ENCODE data around the gene NUP210L.
"Not testable (repeated sequence)": the region's sequence is repeated elsewhere in the genome, so short reads cannot be mapped to it uniquely, and the experiment has no call there.

Gene NUP210L

DNA sequence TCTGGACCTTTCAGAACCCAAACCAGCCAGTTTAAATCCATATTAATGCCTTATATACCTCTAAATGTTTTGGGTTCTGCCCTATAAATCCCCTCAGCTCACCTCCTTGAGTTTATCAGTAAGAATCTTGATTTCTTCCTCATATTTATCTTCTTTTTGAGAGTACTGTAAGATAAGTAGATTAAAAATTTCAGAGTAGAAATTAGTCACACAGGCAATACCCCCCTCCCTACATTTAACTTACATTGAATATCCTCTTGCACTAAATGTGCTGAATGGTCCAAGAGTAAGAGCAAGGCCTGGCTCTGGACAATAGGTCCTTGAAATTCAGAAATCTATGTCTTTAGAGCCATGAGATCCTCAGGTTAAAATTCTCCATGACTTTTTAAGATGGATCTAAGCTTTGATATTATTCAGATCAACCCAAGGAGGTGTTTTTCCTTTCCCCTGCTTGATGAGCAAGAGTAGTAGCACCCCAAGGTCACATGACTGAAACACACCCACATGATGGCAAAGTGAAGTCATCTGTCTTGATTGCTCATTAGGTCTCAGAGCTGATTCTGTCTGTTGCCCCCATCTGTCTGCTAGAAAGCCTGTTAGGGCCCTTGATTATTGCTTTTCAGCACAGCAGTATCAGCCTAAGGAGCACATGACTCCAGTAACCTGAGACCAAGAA is 15.8 kb upstream of the NUP210L start:
- no peak for DNase-seq (ENCODE audit: low spot score)

DNA sequence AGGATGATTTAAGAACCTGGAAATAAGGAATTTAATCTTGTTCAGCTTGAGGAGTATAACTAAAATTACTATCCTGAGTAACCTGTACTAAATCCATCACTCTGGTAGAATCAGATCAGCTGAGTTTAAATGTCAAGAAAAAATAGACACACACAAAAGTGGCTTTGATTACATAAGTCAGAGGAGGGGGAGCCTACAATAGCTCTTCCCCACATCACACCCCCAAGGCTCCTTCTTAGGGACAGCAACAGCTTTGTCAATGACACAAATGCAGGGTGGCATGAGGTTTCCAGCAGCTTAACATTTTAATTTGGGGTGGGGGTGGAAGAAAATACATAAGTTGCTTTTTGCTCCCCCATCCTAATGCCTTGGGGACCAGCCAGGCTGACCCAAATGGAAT is 12.6 kb upstream of the NUP210L start:
- DNase-seq (ENCODE audit: low spot score): no peak

DNA sequence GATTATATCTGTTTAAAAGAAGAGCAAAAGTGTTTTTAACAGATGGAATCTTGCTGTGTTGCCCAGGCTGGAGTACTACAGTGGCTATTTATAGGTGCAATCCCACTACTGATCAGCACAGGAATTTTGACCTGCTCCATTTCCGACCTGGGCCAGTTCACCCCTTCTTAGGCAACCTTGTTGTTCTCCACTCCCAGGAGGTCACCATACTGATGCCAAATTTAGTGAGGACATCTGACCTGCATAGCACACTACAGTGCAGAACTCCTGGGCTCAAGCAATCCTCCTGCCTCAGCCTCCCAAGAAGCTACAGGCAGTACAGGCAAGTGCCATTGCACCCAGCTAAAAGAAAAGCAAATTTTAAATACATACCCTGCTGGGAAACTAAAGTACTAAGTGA is 11.3 kb upstream of the NUP210L start:
- no peak for DNase-seq (ENCODE audit: low spot score)

DNA sequence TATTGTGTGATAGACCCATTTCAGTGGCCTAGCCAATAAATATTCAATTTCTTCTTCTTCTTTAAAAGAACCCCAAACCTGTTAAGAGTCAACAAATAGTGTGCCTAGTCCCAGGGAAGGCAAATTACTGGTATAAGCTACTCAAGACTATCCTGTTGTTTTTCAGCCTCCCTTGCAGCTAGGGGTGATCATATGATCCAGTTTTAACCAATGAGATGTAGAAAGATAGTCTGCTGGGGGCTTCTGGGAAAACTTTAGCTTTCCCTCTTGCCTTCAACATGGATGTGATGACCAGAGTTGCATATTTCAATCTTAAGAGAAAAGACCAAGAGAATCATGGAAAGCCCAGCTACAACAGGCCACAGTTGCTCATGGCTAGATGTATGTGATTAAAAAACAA is 4.7 kb upstream of the NUP210L start:
- DNase-seq (ENCODE audit: low spot score): no peak

DNA sequence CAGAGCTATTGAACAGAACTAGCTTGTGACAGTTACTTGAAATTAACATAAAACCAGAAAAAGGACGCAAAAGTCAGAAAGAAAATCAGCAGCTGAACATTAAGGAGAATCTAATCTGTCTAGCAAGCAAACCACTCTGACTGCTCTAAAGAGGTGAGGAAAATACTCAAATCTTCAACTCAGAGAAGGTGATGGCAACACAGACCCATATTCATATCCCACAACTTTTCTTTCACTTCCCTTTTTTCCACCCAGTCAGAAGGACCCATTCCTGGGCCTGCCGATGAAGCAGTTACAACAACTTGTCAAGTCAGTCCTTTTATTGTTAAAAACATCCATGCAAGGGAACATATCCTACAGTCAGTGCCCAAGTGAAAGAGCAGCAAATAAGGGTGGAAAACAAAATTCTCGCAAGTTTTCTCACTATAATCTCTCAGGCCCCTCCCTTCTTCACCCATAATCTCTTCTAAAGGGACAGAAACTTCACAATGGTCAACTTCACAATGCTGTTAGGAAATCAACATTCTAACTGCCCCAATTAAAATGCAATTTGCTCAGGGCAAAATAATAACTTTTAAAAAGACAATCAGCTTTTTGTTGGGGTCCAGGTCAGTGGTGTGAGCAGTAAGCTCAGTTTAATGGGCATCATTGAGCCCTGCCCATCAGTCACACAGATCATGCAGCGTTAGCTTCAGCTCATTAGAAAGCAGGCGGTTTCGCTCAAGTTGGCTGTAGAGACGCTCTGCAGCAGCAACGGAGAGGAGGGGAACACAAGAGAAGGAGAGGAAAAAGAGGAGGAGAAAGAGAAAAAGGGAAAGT is 3.6 kb upstream of the NUP210L start:
- no peak for DNase-seq (ENCODE audit: low spot score)

DNA sequence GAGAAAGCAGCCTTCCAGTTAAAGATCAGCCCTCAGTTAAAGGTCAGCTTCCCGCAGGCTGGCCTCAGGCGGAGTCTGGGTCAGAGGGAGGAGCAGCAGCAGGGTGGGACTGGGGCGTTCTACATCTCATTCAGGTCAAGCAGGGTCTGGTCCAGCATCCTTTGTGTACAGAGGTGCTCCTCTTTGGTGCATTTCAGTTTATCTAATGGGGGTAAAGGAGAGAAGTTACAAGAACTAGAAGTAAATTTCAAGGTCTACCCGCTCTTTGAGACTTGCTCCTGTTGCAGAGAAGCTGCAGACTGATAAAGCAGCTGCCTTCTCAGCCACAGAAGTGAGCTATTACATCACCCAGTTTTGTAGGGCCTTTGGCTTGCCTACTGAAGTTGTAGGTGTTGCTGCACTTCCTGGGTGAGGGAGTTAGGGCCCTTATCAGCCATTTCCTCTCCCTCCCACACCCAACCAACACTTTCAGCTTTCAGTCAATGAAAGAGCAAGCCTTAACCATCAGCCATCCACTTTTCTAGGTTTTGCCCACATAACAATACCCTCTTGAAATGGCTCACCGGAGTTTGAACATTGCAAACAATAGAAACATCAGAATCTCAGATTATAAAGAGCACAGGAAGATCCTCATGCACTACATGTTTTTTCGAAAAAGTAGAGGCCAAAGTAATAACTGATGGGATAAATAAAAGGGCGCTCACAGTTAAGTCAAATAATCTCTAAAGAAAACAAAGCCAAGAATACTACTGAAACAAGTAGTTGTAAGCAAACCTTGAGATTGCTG is 2.8 kb upstream of the NUP210L start:
- no peak for DNase-seq (ENCODE audit: low spot score)

DNA sequence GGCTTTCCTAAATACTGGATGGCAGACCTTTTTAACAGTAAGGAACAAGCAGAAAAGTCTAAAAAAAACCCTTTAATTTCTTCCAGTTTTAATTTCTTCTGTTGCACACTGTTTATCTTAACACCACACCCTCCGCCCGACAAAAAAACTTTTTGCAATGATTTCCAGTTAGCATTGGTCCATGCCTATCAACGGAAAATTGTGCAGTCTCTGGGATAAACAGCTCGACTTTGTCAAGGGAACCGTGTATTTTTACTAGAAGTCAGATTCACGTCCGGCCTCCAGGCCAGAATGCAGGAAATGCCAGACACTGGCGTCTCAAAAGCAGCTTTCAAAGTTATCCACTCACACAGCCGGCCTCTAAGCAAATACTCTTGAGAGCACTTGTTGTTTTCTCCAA is 378 bp upstream of the NUP210L start:
- peak; percentile 65 for DNase-seq (ENCODE audit: low spot score)

DNA sequence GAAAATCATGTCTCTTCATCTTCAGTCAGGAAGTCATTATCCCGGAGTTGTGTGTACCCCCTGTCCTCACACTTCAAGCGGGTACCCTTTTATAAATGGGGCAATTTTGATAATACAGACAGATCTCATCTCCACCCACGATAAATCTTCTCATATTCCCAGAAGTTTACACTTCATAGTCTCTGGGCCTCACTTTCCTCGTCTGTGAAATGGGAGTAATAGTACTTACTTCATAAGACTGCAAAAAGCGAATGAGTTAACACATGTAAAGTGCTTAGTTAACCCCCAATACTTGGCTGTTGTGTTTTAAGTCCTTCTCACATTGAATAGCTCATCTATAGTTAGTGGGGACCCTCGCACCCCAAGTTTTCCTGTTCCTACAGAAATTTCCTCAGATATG is 820 bp downstream of the NUP210L start:
- no peak for DNase-seq (ENCODE audit: low spot score)

DNA sequence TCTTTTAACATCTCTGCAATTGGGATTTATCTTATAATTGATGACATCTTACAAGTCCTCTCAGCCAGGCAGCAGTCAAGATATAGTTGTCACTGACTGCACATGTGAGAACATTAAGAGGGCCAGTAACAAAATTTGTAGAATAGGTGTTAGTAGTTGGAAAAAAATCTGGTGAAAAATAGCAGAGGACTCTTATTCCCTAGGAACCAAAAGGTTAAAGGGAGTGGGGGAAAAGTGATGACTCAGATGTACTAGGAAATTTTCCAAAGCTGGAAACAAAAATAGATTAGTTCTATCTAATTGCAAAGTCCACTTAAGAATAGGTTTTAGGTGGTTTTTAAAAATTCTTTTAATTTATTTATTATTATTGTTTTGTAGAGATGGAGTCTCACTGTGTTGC is 3.6 kb downstream of the NUP210L start:
- peak; percentile 34 for DNase-seq (ENCODE audit: low spot score)

DNA sequence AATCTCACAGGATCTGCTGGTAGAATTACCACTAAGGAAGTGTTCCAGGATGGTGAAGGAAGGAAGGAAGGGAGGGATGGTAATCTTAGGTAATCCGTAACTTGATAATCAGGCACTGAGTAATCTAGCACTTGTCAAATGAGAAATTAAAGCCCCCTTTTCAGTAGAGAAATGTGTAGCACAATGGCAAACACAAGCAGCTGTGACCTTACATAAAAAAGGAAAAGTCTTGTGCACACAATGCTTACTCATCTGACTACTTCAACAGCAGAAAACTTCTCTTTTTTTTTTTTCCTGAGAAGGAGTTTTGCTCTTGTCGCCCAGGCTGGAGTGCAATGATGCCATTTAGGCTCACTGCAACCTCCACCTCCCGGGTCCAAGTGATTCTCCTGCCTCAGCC is 6.1 kb downstream of the NUP210L start:
- DNase-seq (ENCODE audit: low spot score): no peak

DNA sequence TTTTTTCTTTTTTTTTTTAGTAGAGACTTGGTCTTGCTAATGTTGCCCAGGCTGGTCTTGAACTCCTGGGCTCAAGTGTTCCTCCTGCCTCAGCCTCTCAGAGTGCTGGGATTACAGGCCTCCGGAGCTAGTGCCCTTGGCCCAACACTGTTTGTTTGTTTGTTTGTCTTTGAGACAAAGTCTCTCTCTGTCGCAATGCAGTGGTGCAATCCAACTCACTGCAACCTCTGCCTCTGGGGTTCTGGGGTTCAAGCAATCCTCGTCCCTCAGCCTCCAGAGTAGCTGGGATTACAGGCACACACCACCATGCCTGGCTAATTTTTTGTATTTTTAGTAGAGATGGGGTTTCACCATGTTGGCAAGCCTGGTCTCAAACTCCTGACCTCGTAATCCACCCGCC is 7.4 kb downstream of the NUP210L start:
- DNase-seq (ENCODE audit: low spot score): not testable (repeated sequence)

DNA sequence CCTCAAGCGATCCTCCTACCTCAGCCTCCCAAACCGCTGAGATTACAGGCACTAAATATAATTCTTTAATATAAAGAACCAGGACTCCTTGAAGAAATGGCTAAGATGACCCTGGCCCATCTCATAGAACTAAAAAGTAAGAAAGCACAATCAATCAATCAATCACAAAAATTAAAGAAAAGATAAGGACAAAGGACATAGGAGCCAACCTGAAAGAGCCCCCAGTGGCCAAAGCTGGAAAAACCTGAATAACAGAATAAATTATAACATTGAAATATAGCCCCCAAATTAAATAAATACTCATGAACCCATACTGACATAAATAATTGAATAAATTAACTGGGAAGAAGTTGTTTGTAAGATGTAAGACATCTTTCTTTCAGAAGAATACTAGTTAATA is 8.9 kb downstream of the NUP210L start:
- no peak for DNase-seq (ENCODE audit: low spot score)

DNA sequence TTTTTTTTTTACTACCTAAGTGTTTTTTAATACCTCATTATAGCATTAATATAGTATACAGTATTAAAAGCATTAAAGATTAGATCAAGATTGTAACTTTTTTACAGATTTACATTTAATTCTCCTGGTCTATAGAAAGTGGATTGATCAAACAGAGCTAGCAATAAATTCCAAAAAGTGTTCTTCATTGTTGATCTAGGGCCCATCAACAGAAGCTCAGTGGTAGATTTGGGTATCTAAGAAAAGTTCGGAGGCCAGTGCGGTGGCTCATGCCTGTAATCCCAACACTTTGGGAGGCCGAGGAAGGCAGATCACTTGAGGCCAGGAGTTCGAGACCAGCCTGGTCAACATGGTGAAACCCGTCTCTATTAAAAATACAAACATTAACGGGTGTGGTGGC is 12.5 kb downstream of the NUP210L start:
- no peak for DNase-seq (ENCODE audit: low spot score)

DNA sequence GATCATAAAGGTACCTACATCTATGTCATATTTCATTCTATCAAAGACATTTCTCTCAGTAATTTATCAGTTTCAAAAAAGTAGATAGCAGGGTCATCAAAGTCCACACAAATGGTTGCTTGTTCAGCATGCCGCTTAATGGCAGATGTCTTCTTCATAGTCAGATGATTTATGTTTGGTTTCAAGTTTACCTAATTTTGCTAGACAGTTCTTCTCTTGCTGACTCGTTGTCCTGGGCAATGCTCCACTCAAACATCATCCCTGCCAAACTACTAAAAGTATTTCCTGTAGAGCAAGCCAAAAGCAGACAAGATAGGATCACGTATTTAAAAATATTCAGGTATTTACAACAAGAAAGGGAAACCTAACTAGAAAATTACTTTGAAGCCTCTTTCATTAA is 13.6 kb downstream of the NUP210L start:
- DNase-seq (ENCODE audit: low spot score): no peak

DNA sequence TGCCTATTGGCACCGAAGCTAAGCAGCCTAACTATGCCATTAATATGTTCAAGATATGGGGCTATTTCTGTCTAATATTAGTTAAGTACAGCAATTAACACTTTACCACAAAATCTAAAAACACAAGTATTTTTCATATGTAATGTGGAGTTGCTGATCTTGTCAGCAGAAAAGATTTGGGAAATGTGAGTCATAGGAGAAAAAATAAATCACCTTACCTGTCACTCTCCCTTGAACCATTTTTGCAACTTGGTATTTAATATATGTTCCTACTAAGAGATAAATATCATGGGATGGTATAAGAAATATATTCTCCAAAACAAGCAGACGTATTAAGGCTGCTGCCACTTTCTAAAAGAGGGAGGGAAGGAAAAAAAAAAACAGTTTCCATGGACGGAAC is 17.0 kb downstream of the NUP210L start:
- no peak for DNase-seq (ENCODE audit: low spot score)

DNA sequence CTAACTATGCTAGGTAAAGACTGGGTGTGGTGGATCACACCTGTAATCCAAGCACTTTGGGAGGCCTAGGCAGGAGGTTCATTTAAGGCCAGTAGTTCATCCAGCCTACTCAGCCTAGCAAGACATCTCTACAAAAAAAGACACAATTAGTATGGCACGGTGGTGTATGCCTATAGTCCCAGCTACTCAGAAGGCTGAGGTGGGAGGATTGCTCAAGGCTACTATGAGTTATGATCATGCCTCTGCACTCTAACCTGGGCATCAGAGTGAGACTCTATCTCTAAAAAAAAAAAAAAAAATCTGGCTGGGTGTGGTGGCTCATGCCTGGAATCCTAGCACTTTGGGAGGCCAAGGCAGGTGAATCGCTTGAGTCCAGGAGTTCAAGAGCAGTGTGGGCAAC is 21.6 kb downstream of the NUP210L start:
- DNase-seq (ENCODE audit: low spot score): no peak

DNA sequence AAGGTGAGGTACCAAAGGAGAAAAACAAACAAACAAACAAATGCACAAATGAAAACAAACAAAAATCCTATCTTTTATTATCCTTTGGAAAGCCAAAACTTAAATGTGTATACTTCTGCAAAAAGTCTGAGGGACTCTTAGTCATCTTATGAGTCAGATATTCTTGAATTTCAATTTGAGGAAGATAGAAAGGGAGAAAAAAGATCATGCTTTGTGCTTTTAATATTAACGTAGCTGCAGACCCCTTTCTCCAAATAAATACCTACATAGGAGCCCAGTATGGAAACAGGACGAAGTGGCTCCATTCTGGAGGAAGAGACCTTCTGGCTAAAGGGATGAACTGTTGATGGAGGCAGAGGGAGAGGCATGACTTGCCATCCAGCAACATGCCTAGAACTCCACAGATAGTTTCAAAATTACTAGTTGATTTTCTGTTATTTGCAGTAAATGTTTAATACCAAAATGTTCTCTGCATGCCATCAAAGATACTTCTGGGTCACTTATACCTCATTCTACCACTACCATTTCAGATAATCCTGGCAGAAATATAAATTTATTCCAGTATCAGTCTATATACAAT is 25.4 kb downstream of the NUP210L start:
- peak; percentile 21 for DNase-seq (ENCODE audit: low spot score)

DNA sequence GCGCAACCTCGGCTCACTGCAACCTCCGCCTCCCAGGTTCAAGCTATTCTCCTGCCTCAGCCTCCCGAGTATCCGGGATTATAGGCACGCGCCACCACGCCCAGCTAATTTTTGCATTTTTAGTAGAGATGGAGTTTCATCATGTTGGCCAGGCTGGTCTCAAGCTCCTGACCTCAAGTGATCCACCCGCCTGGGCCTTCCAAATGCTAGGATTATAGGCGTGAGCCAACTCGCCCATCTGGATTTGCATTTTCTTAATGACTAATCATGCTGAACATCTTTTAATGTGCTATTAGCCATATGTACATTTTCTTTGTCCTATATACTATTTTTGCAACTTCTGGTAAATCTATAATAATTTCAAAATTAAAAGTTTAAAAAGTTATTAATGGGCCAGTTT is 31.7 kb downstream of the NUP210L start:
- not testable (repeated sequence) for DNase-seq (ENCODE audit: low spot score)

DNA sequence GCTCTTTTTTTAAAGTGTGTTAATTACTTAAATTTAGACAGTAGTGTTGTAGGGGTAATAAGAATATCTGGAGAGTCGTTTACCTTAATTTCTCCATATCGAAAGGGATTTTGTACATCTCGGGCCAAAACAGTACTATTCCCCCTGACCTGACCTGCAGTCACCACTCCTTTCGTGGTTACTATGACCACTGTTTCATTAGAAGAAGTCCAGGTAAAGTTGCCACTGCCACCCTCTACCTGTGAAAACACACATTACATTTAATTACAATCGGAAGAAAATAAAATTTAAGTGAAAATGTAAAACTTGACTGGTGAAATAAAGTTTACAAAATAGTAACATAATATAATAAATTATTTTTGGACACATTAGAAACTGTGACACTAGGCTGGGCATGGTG is 37.2 kb downstream of the NUP210L start:
- DNase-seq (ENCODE audit: low spot score): no peak

DNA sequence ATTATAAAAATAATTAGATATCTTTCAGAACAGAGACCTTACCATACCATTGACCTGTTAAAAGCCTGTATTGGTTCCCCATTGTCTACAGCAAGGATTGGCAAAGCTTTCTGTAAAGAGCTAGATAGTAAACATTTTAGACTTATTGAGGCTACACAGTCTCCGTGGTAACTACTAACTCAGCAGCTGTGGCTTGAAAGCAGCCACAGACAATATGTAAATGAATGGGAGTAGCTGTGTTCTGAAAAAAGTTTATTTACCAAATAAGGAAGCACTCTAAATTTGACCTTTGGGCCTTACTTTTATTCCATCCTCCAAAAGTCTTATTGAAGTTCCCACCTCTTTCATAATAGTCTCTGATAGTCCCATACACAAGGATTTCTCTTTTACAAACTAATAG is 39.7 kb downstream of the NUP210L start:
- DNase-seq (ENCODE audit: low spot score): no peak

DNA sequence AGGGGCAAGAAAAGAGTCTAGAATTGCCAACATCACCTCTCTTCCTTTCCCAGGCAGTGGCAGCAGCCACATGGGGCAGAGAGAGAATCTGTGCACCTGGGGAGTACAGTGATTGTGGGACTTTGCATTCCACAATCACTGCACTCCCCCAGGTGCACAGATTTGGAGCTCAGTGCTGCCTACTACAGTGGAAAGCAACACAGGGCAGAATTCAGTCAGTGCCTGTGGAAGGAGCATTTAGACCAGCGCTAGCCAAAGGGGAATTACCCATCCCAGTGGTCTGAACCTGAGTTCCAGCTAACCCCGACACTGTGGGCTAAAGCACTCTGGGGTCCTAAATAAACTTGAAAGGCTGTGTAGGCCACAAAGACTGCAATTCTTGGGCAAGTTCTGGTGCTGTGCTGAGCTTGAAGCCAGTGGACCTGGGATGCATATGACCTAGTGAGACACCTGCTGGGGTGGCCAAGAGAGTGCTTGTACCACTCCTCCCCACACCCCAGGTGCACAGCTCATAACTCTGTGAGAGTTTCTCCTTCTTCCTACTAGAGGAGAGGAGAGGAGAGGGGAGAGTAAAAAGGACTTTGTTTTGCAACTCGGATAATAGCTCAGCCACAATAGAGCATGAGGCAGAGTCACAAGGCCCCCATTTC is 50.3 kb downstream of the NUP210L start:
- DNase-seq (ENCODE audit: low spot score): no peak

DNA sequence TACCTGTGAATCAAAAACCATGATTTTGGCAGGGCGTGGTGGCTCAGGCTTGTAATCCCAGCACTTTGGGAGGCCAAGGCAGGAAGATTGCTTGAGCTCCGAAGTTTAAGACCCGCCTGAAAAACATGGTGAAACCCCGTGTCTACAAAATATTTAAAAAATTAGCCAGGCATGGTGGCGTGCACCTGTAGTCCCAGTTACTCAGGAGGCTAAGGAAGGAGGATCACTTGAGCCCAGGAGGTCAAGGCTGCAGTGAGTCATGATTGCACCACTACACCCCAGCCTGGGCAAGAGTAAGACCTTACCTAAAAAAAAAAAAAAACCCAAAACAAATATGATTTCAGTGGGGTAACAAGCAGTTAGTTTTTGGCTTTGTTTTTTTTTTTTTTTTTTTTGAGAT is 54.7 kb downstream of the NUP210L start:
- not testable (repeated sequence) for DNase-seq (ENCODE audit: low spot score)

Measured in hepatic stellate cell (primary cell).